HEK293T (cell line): ENCODE results near the gene LCN9.
"Not testable (repeated sequence)": the region's sequence is repeated elsewhere in the genome, so short reads cannot be mapped to it uniquely, and the experiment has no call there.

Experiments
- CTCF ChIA-PET: fragments of 350-600 bp; formaldehyde crosslinking; extraction: SDS; loops from one replicate; lab custom pipeline; 2021; ENCODE audit warnings: antibody characterized with exemption, inconsistent platforms; lab: Yijun Ruan, JAX
- POLR2A ChIA-PET: fragments of 350-600 bp; formaldehyde crosslinking; extraction: SDS; loops from one replicate; lab custom pipeline; 2020; ENCODE audit warnings: antibody characterized with exemption, inconsistent platforms; lab: Yijun Ruan, JAX
- DNase-seq: peaks from one replicate; pipeline ENCODE4 v3.0.0; 2012; ENCODE audit warnings: mixed read lengths; ENCODE audit errors: extremely low spot score
- ARNT ChIP-seq: fragments of 450-650 bp; IDR thresholded peaks from 2 replicates; pipeline ENCODE4 v1.6.1; 2017; ENCODE audit warnings: mild to moderate bottlenecking
- BHLHE40 ChIP-seq: fragments of 450-650 bp; IDR thresholded peaks from 2 replicates; pipeline ENCODE4 v1.6.1; 2016; ENCODE audit warnings: mild to moderate bottlenecking, moderate library complexity, borderline replicate concordance
- CTBP1 ChIP-seq: fragments of 450-650 bp; IDR thresholded peaks from 2 replicates; pipeline ENCODE4 v1.6.1; 2016; ENCODE audit warnings: borderline replicate concordance
- ELF4 ChIP-seq: fragments of 450-650 bp; IDR thresholded peaks from 2 replicates; pipeline ENCODE4 v1.6.1; 2017; ENCODE audit warnings: antibody characterized with exemption
- FOXA1 ChIP-seq: fragments of 450-650 bp; IDR thresholded peaks from 2 replicates; pipeline ENCODE4 v1.6.1; 2016; ENCODE audit warnings: mild to moderate bottlenecking
- FOXK2 ChIP-seq: fragments of 450-650 bp; IDR thresholded peaks from 2 replicates; pipeline ENCODE4 v1.6.1; 2016; ENCODE audit warnings: mild to moderate bottlenecking
- FOXM1 ChIP-seq: fragments of 450-650 bp; IDR thresholded peaks from 2 replicates; pipeline ENCODE4 v1.6.1; 2017; ENCODE audit warnings: mild to moderate bottlenecking, borderline replicate concordance
- HDGF ChIP-seq: fragments of 450-650 bp; IDR thresholded peaks from 2 replicates; pipeline ENCODE4 v1.6.1; 2017; ENCODE audit warnings: antibody characterized with exemption, borderline replicate concordance
- L3MBTL2 ChIP-seq: fragments of 450-650 bp; conservative IDR thresholded peaks from 2 replicates; pipeline ENCODE4 v1.6.1; 2016; ENCODE audit warnings: mild to moderate bottlenecking
- LEF1 ChIP-seq: fragments of 450-650 bp; IDR thresholded peaks from 2 replicates; pipeline ENCODE4 v1.6.1; 2017; ENCODE audit warnings: mild to moderate bottlenecking, borderline replicate concordance
- NFRKB ChIP-seq: fragments of 450-650 bp; IDR thresholded peaks from 2 replicates; pipeline ENCODE4 v1.6.1; 2016; ENCODE audit warnings: mild to moderate bottlenecking, moderate library complexity
- PKNOX1 ChIP-seq: fragments of 450-650 bp; IDR thresholded peaks from 2 replicates; pipeline ENCODE4 v1.6.1; 2016
- SP1 ChIP-seq: fragments of 450-650 bp; IDR thresholded peaks from 2 replicates; pipeline ENCODE4 v1.6.1; 2017
- SUZ12 ChIP-seq: fragments of 450-650 bp; IDR thresholded peaks from 2 replicates; pipeline ENCODE4 v1.6.1; 2016; ENCODE audit warnings: mild to moderate bottlenecking
- TARDBP ChIP-seq: fragments of 450-650 bp; IDR thresholded peaks from 2 replicates; pipeline ENCODE4 v1.6.1; 2016
- ZNF384 ChIP-seq: fragments of 450-650 bp; IDR thresholded peaks from 2 replicates; pipeline ENCODE4 v1.6.1; 2016

Gene LCN9

GRCh38 chr9:135620558-135620957 is 42.6 kb upstream of the LCN9 start:
- DNase-seq: no peak
- ChIA-PET POLR2A (no interaction called here), CTCF (no interaction called here)
- TF ChIP-seq L3MBTL2: no peak
- TF ChIP-seq ZNF384: no peak
- no peak for TF ChIP-seq FOXK2
- no peak for TF ChIP-seq PKNOX1
- no peak for TF ChIP-seq ARNT
- no peak for TF ChIP-seq ELF4
- no peak for TF ChIP-seq CTBP1
- no peak for TF ChIP-seq TARDBP
- TF ChIP-seq SP1: no peak
- TF ChIP-seq FOXA1: no peak
- TF ChIP-seq HDGF: no peak
- TF ChIP-seq SUZ12: no peak
- TF ChIP-seq NFRKB: no peak
- no peak for TF ChIP-seq LEF1
- TF ChIP-seq BHLHE40: no peak
- no peak for TF ChIP-seq FOXM1

GRCh38 chr9:135622415-135623020 is 40.6 kb upstream of the LCN9 start:
- ChIA-PET CTCF (interaction anchor here (1.2 kb wide), 1 partner anchor 175 kb away, joined by 3 read pairs; no protein-coding TSS in a partner anchor), POLR2A (no interaction called here)
- TF ChIP-seq ZNF384: no peak
- TF ChIP-seq FOXK2: no peak
- no peak for TF ChIP-seq TARDBP
- DNase-seq: no peak

GRCh38 chr9:135624282-135624681 is 38.8 kb upstream of the LCN9 start:
- ChIA-PET CTCF (no interaction called here), POLR2A (no interaction called here)
- no peak for DNase-seq
- no peak for TF ChIP-seq FOXA1
- no peak for TF ChIP-seq PKNOX1
- no peak for TF ChIP-seq FOXM1
- no peak for TF ChIP-seq ELF4
- no peak for TF ChIP-seq FOXK2

- POLR2A ChIA-PET: no interaction called here
- no peak for DNase-seq
- TF ChIP-seq LEF1 (no peak), PKNOX1 (no peak), FOXA1 (no peak), BHLHE40 (no peak)
- CTCF ChIA-PET: no interaction called here
These were observed 30.3 kb upstream of the LCN9 start for GRCh38 chr9:135632841-135633240.

- DNase-seq, CTCF ChIA-PET, POLR2A ChIA-PET: not testable (repeated sequence)
These were observed 26.1 kb upstream of the LCN9 start for GRCh38 chr9:135636930-135637530.

GRCh38 chr9:135639196-135639595 is 23.9 kb upstream of the LCN9 start, which contains the start of gene GLT6D1:
TSS of gene GLT6D1 (minus strand) at chr9:135639540. CDS start at chr9:135639187, 353 bp downstream.
- CTCF ChIA-PET: no interaction called here
- no peak for TF ChIP-seq SUZ12
- TF ChIP-seq L3MBTL2: no peak
- no peak for TF ChIP-seq HDGF
- TF ChIP-seq TARDBP: no peak
- TF ChIP-seq NFRKB: no peak
- no peak for TF ChIP-seq ELF4
- TF ChIP-seq LEF1: no peak
- no peak for TF ChIP-seq BHLHE40
- TF ChIP-seq SP1: no peak
- no peak for TF ChIP-seq FOXK2
- no peak for TF ChIP-seq CTBP1
- TF ChIP-seq ZNF384: no peak
- TF ChIP-seq ARNT: no peak
- no peak for TF ChIP-seq FOXA1
- no peak for TF ChIP-seq PKNOX1
- TF ChIP-seq FOXM1: no peak
- DNase-seq: no peak
- POLR2A ChIA-PET: no interaction called here
